C4-2B (cell line): ENCODE results near the gene TMEM135.

Experiments used
- H3K27ac ChIP-seq: fragments of 450-650 bp; 2 replicates; pipeline ENCODE4 v1.5.1; 2017
- ZFX ChIP-seq: fragments of 450-650 bp; IDR thresholded peaks from 2 replicates; pipeline ENCODE4 v1.6.1; 2017
- TF ChIP-seq, protein P1 (sequence below): fragments of 450-650 bp; conservative IDR thresholded peaks from 2 replicates; pipeline ENCODE4 v1.5.1; 2017; ENCODE audit warnings: mild to moderate bottlenecking

Gene TMEM135

DNA sequence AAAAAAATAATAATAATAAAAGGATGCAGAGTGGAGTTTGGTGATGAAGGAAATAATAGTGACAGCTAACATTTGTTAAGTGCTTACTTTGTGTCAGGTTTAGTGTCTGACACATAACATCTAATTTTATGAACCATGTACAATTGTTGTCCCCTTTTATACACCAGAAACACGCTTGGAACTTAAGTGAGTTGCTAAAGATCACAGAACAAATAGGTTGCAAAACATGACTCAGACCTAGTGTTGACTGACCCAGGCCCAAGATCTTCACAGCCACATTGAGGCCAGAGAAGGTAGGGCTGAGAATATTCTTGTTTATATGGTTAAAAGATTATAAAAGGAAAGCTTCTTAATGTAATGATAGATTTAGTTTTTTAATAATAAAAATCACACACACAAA is 25.6 kb upstream of the TMEM135 start:
- no peak overlapping the region for H3K27ac ChIP-seq
- no peak for TF ChIP-seq ZFX
- TF ChIP-seq, protein P1, sequence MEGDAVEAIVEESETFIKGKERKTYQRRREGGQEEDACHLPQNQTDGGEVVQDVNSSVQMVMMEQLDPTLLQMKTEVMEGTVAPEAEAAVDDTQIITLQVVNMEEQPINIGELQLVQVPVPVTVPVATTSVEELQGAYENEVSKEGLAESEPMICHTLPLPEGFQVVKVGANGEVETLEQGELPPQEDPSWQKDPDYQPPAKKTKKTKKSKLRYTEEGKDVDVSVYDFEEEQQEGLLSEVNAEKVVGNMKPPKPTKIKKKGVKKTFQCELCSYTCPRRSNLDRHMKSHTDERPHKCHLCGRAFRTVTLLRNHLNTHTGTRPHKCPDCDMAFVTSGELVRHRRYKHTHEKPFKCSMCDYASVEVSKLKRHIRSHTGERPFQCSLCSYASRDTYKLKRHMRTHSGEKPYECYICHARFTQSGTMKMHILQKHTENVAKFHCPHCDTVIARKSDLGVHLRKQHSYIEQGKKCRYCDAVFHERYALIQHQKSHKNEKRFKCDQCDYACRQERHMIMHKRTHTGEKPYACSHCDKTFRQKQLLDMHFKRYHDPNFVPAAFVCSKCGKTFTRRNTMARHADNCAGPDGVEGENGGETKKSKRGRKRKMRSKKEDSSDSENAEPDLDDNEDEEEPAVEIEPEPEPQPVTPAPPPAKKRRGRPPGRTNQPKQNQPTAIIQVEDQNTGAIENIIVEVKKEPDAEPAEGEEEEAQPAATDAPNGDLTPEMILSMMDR: no peak

DNA sequence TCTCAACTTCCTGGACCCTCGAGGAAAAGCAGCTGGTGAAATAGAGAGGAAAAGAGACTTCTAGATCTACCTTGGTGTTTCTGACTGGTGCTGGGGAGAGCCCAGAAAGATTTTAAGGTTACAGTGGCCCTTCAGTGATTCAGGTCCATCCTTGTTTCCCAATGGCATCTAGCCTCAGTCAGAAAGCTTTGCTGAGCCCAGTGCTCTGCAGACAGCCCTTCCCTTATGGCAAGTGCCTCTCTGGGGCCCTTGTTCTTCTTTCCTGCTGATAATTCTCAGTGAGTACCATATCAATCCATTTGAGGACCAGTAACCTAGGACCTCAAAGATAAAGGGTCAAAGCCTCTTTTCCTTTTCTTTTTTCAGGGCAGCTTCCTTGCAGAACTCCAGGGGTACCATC is 25.1 kb upstream of the TMEM135 start:
- no peak for TF ChIP-seq ZFX
- TF ChIP-seq, protein P1: no peak
- H3K27ac ChIP-seq: no peak overlapping the region

DNA sequence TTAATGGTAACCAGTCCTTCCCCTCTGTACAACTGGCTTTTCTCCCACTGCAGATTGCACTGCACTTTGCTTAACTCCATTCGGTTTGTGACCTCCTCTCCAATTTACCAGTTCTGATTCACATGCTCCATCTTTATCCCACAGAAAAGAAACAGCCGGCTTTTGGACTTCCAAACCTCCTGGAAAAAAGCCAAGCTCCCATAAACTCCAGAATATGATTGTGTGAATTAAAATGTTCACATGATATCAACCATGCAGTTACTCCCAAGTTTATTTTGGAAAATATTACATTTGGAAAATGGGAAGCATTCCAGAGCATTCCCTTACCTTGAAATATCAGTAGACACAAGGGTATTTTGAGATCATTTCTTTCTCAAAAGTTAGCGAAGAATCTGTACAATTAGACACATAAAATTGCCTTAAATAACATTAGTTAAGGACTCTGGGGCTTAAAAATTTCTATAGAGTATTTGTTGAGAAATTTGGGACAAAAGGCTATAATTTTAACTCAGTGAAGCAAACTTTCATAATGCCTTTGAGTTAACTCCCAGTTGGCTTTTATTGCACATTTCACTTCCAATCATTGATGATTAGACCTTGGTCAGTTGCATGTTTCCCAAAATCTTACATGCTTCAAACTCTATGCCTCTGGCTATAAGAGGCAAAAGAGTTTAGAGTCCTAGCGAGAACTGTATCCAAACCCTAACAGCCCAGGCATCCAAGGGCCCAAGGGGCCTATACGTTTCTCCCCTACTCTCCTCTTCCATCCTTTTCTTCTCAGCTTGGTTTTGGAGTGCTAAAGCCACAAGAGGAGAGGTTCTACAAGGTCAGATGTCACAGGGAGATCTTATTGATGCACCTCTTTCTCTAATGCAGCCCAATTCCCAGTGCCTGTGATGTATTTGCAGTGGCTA is 23.6 kb upstream of the TMEM135 start:
- H3K27ac ChIP-seq: no peak overlapping the region
- TF ChIP-seq, protein P1: no peak

DNA sequence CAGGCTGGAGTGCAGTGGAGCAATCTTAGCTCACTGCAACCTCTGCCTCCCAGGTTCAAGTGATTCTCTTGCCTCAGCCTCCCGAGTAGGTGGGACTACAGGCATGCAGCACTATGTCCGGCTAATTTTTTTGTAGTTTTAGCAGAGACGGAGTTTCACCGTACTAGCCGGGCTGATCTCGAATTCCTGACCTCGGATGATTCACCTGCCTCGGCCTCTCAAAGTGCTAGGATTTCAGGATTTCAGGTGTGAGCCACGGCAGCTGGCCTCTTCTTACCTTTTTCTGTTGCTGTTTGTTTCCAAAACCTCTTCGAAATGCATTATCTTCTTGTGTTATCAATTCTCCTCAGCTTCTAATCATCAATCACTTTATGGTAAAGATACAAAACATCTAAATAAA is 22.1 kb upstream of the TMEM135 start:
- H3K27ac ChIP-seq: no peak overlapping the region
- no peak for TF ChIP-seq ZFX
- TF ChIP-seq, protein P1: no peak

DNA sequence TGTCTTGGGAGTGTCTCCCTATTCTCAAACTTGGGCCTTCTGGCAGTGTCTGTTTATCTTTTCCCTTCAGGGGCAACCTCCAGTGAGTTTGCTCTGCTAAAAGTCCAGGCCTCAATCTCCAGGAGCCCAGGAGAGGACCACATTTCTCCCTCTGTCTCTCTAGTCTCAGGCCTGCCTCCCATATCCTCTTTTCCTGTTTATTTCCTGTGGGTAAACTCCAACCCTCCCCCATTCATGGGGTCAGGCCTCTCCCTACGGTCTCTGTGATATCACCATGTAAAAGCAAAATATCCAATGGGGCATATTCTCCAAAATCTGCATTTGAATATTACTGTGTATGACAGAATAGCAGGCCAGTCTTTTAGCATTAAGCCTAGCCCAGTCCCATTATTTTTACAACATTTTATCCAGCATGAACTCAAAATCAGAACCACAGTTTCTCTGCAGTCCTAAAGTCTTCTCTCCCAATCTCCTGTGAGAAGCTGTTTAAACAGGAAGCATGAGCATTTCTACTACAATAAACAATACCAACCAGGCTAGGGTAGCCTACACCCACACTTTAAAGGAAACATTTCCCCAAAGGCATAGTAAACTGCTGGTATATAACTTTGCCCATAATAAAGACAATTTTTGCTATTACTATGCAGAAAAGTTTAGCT is 18.0 kb upstream of the TMEM135 start:
- H3K27ac ChIP-seq: no peak overlapping the region
- TF ChIP-seq, protein P1: no peak
- TF ChIP-seq ZFX: no peak

DNA sequence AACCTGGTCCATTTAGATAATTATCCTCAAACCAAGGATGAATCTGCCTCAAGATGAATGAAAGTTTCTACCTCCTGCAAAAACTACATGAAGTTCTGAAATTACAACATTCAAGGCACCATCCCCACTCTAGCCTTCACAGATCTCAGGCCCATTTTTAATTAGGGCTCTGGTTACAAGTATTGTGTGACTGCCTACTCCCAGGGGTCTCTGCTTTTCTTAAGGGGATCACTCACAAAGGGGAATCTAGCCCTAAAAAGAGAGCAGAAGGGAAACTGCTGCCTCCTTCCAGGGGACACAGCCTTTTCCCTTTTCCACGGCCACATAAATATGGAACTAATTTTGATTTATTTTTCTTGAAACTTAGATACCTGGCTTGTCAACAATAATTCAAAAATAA is 17.4 kb upstream of the TMEM135 start:
- TF ChIP-seq, protein P1: no peak
- TF ChIP-seq ZFX: no peak
- no peak overlapping the region for H3K27ac ChIP-seq

DNA sequence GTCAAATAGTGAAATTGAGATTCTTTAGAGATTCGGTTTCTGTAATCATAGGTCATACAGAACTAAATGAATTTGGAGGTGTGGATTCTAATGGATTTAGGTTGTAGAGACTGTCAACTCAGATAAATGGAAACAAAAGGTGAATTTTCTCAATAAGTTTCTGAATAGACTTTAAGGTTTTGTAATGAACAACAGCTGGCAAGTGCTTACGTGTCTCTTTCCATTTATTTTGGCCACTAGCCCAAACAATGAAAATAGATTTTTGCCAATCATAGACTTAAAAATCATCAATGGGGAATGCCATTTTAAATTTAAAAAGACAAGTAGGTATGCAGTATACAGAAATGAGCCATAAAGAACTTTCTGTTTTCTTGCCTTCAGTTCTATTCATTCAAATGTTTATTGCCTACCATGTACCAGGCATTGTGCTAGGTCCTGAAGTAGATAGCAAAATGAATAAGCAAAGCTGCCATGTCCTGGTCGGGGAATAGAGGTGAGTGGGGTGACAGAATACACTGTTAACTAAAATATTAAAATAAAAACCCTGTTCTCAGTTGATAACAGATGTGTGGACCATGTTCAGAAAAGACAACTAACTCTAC is 16.9 kb upstream of the TMEM135 start:
- H3K27ac ChIP-seq: no peak overlapping the region
- TF ChIP-seq, protein P1: no peak
- TF ChIP-seq ZFX: no peak
